ENCODE results near the gene IPO8.

- TF ChIP-seq POU6F1 (CRISPR knock-in tag; IDR thresholded peaks at IDR 0.05; ENCODE audit: borderline replicate concordance, low read depth) = no peak
- no peak for TF ChIP-seq TOX (CRISPR knock-in tag; IDR thresholded peaks at IDR 0.05; ENCODE audit: borderline replicate concordance)
- TF ChIP-seq ZFP3 (CRISPR knock-in tag; IDR thresholded peaks at IDR 0.05) = no peak
- no peak for TF ChIP-seq ZNF70 (CRISPR knock-in tag; IDR thresholded peaks at IDR 0.05)
- no peak for TF ChIP-seq ARNTL (CRISPR knock-in tag; IDR thresholded peaks at IDR 0.05; ENCODE audit: borderline replicate concordance, low read depth)
- no peak for TF ChIP-seq BACH2 (CRISPR knock-in tag; IDR thresholded peaks at IDR 0.05; ENCODE audit: borderline replicate concordance)
- no peak for TF ChIP-seq ISL1 (CRISPR knock-in tag; IDR thresholded peaks at IDR 0.05)
- TF ChIP-seq, protein P1, sequence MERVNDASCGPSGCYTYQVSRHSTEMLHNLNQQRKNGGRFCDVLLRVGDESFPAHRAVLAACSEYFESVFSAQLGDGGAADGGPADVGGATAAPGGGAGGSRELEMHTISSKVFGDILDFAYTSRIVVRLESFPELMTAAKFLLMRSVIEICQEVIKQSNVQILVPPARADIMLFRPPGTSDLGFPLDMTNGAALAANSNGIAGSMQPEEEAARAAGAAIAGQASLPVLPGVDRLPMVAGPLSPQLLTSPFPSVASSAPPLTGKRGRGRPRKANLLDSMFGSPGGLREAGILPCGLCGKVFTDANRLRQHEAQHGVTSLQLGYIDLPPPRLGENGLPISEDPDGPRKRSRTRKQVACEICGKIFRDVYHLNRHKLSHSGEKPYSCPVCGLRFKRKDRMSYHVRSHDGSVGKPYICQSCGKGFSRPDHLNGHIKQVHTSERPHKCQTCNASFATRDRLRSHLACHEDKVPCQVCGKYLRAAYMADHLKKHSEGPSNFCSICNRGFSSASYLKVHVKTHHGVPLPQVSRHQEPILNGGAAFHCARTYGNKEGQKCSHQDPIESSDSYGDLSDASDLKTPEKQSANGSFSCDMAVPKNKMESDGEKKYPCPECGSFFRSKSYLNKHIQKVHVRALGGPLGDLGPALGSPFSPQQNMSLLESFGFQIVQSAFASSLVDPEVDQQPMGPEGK (CRISPR knock-in tag; IDR thresholded peaks at IDR 0.05; ENCODE audit: borderline replicate concordance) = no peak
Measured at GRCh38 chr12:30730011-30730410, 34.3 kb upstream of the IPO8 start.
